Neural progenitor cell (in vitro differentiated cells): ENCODE measurements around the gene PRPF8.

ENCODE experiments used
- EZH2 ChIP-seq: fragments of 200-600 bp; sonication (generic); IDR thresholded peaks from 2 replicates; pipeline ENCODE4 v1.6.1; 2017; ENCODE audit warnings: antibody characterized with exemption, mild to moderate bottlenecking, moderate library complexity
- EZH2phosphoT487 ChIP-seq: fragments of 200-600 bp; sonication (generic); IDR thresholded peaks from 2 replicates; pipeline ENCODE4 v1.6.1; 2017; ENCODE audit warnings: antibody characterized with exemption
- TF ChIP-seq, protein P1 (sequence below): fragments of 200-600 bp; sonication (generic); IDR thresholded peaks from 2 replicates; pipeline ENCODE4 v1.5.1; 2017; ENCODE audit warnings: antibody characterized with exemption, mild to moderate bottlenecking

DNA sequence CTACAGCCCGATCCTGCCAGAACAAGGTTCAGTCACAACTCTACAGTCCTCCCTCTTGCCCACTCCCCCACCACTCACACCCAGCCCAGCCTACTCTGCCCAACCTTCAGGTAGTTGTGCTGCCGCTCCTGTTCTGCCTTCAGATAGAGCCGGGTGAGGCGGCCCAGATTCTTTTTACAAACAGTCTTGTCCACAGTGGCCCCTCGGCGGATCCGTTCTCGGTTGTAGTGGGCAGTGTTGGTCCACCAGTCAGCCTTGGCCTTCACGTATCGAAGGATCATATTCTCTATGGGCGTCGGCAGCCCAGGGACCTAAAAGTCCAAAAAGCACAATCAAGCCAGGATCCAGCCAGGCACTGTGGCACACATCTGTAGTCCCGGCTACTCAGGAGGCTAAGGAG, 8.3 kb downstream of the PRPF8 start:
- TF ChIP-seq, protein P1, sequence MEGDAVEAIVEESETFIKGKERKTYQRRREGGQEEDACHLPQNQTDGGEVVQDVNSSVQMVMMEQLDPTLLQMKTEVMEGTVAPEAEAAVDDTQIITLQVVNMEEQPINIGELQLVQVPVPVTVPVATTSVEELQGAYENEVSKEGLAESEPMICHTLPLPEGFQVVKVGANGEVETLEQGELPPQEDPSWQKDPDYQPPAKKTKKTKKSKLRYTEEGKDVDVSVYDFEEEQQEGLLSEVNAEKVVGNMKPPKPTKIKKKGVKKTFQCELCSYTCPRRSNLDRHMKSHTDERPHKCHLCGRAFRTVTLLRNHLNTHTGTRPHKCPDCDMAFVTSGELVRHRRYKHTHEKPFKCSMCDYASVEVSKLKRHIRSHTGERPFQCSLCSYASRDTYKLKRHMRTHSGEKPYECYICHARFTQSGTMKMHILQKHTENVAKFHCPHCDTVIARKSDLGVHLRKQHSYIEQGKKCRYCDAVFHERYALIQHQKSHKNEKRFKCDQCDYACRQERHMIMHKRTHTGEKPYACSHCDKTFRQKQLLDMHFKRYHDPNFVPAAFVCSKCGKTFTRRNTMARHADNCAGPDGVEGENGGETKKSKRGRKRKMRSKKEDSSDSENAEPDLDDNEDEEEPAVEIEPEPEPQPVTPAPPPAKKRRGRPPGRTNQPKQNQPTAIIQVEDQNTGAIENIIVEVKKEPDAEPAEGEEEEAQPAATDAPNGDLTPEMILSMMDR: no peak
- TF ChIP-seq EZH2 (no peak), EZH2phosphoT487 (no peak)
